HL-60 (cell line): ENCODE data around the gene DPYD.

ENCODE experiments used
- DNase-seq, 2 experiments: peaks; one replicate each; pipeline ENCODE4 v3.0.0-alpha.2; 2010 to 2020; ENCODE audit warnings: low read depth in 1 of 2, low spot score in 1 of 2
- H3K27ac ChIP-seq: fragments of 250-450 bp; sonication (Bioruptor Pico); replicated peaks from 2 replicates; pipeline ENCODE4 v1.5.1; 2020; ENCODE audit warnings: mild to moderate bottlenecking, moderate library complexity
- H3K27me3 ChIP-seq: fragments of 250-450 bp; sonication (Bioruptor Pico); 2 replicates; pipeline ENCODE4 v1.5.1; 2021; ENCODE audit warnings: mild to moderate bottlenecking, moderate library complexity; ENCODE audit not compliant: insufficient read depth, poor library complexity, severe bottlenecking
- H3K4me3 ChIP-seq: replicated peaks from 2 replicates; pipeline ENCODE4 v1.5.1; 2011; ENCODE audit warnings: mild to moderate bottlenecking, control low read depth, low read length; ENCODE audit not compliant: insufficient read depth
- GABPA ChIP-seq: IDR thresholded peaks from 2 replicates; pipeline ENCODE4 v1.6.1; 2012; ENCODE audit warnings: low read depth
- POLR2AphosphoS5 ChIP-seq: IDR thresholded peaks from 2 replicates; pipeline ENCODE4 v1.6.1; 2012; ENCODE audit warnings: low read depth
- REST ChIP-seq: IDR thresholded peaks from 2 replicates; pipeline ENCODE4 v1.6.1; 2012; ENCODE audit warnings: low read depth; ENCODE audit not compliant: insufficient replicate concordance
- SPI1 ChIP-seq: IDR thresholded peaks from 2 replicates; pipeline ENCODE4 v1.6.1; 2012; ENCODE audit warnings: low read depth, mild to moderate bottlenecking, borderline replicate concordance
- TF ChIP-seq, protein P1 (sequence below): IDR thresholded peaks from one replicate; pipeline ENCODE4 v1.5.1; 2011; ENCODE audit warnings: low read length, control low read depth, inconsistent platforms; ENCODE audit not compliant: insufficient read depth

Gene DPYD

DNA sequence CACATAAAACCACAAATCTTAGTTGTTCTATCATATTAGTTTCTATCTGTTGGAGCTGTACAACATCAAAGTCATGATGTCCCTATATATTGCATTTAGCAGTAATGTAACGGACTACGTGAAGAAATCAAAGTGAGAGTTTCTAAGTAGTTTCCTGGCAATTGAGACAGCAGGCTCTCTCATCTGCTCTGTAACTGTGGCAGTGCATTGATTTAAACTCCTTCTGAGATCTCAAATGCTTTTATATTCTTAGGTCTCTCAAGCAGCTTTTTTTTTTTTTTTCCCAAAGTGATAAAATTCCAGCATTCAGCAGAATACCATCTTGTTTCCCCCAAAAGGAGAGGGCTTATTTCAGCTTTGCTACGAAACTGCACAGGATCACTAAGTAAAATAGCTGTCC, 719.2 kb downstream of the DPYD start:
- Histone ChIP-seq H3K4me3 (no peak overlapping the region), H3K27me3 (no peaks in the 10 kb centered on the region), H3K27ac (no peak overlapping the region)
- TF ChIP-seq POLR2AphosphoS5 (no peak), REST (no peak), GABPA (no peak), SPI1 (no peak)
- TF ChIP-seq, protein P1, sequence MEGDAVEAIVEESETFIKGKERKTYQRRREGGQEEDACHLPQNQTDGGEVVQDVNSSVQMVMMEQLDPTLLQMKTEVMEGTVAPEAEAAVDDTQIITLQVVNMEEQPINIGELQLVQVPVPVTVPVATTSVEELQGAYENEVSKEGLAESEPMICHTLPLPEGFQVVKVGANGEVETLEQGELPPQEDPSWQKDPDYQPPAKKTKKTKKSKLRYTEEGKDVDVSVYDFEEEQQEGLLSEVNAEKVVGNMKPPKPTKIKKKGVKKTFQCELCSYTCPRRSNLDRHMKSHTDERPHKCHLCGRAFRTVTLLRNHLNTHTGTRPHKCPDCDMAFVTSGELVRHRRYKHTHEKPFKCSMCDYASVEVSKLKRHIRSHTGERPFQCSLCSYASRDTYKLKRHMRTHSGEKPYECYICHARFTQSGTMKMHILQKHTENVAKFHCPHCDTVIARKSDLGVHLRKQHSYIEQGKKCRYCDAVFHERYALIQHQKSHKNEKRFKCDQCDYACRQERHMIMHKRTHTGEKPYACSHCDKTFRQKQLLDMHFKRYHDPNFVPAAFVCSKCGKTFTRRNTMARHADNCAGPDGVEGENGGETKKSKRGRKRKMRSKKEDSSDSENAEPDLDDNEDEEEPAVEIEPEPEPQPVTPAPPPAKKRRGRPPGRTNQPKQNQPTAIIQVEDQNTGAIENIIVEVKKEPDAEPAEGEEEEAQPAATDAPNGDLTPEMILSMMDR = no peak
- DNase-seq = no peak

DNA sequence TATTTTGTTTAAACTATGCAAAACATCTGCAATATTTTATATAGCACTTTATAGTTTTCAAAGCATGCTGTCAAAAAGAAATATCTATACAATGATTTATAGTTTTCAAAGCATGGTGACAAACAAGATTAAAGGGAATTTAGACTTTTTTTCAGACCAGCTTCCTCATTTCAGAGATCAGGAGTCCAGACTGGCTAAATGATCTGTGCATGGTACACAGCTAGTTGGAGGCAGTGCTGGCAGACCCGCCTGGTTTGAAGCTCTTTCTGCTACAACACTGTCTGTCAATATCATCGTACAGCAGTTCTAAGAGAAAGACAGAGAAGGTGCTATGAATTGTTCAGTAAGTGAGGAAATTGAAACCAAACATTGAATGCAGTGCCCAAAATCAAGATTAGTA, 720.2 kb downstream of the DPYD start:
- Histone ChIP-seq H3K4me3 (no peak overlapping the region), H3K27me3 (no peaks in the 10 kb centered on the region), H3K27ac (no peak overlapping the region)
- no peak for TF ChIP-seq POLR2AphosphoS5
- TF ChIP-seq REST = no peak
- no peak for TF ChIP-seq SPI1
- TF ChIP-seq, protein P1 = no peak
- TF ChIP-seq GABPA = no peak
- no peak for DNase-seq

- Histone ChIP-seq H3K4me3 (no peak overlapping the region), H3K27ac (no peak overlapping the region), H3K27me3 (no peaks in the 10 kb centered on the region)
- no peak for DNase-seq
- no peak for TF ChIP-seq REST
- TF ChIP-seq POLR2AphosphoS5 = no peak
- TF ChIP-seq, protein P1 = no peak
- no peak for TF ChIP-seq GABPA
- no peak for TF ChIP-seq SPI1
Measured at GRCh38 chr1:97196825-97197516, 723.9 kb downstream of the DPYD start.
